Lower lobe of right lung (tissue), 2 donors: Measurements from ENCODE around the gene GFRA1. TPM values are rescaled to one million over a fixed set of nuclear protein-coding genes. Genes with fewer than 3 reads are reported as not detected.
"Not testable (repeated sequence)": the region's sequence is repeated elsewhere in the genome, so short reads cannot be mapped to it uniquely, and the experiment has no call there.

ENCODE experiments used
- ATAC-seq, 2 donors: fragments of 200-7000 bp; cut with Tn5 transposase; one replicate each; pipeline ENCODE4 v1.9.1; 2020 to 2022; ENCODE audit warnings: mild to moderate bottlenecking in 2 of 2, moderate library complexity in 2 of 2
- DNase-seq: peaks from one replicate; pipeline ENCODE4 v3.0.0-alpha.2; 2020
- H3K27ac ChIP-seq: fragments of 200-600 bp; one replicate; pipeline ENCODE4 v1.8.0; 2022
- H3K27me3 ChIP-seq: fragments of 200-600 bp; one replicate; pipeline ENCODE4 v1.8.0; 2022; ENCODE audit warnings: low read depth
- H3K36me3 ChIP-seq: fragments of 200-600 bp; one replicate; pipeline ENCODE4 v1.8.0; 2022; ENCODE audit warnings: mild to moderate bottlenecking
- H3K4me1 ChIP-seq: fragments of 200-600 bp; one replicate; pipeline ENCODE4 v1.8.0; 2022
- H3K4me3 ChIP-seq: fragments of 200-600 bp; one replicate; pipeline ENCODE4 v1.8.0; 2022; ENCODE audit warnings: mild to moderate bottlenecking
- H3K9me3 ChIP-seq: fragments of 200-600 bp; one replicate; pipeline ENCODE4 v1.8.0; 2022
- CTCF ChIP-seq: fragments of 200-600 bp; IDR thresholded peaks from one replicate; pipeline ENCODE4 v1.8.0; 2022; ENCODE audit warnings: antibody characterized with exemption, mild to moderate bottlenecking
- intact Hi-C: fragments of 100-400 bp; cut with DNase I; formaldehyde crosslinking; loops from one replicate; pipeline ENCODE4 v1.11.0; 2022
- total RNA-seq: library from RNA; stranded (reverse); fragmentation: NEBNext Ultra II Directional; extraction: Animal tissue kit (Norgen Biotek cat#: 25700); gene quantifications from one replicate; pipeline ENCODE4 v1.2.1, GENCODE V29; 2021
- donor health status: DM: no; HTN: yes; CAD: no; lungs with severe emphysema.

GFRA1 gene
- total RNA-seq, 1 donor from 2014 or later, result 9.8 TPM

- Histone ChIP-seq H3K36me3 (no peaks in the 10 kb centered on the region), H3K27me3 (no peaks in the 10 kb centered on the region), H3K9me3 (no peaks in the 10 kb centered on the region), H3K4me3 (no peak overlapping the region), H3K27ac (no peak overlapping the region), H3K4me1 (no peaks in the 10 kb centered on the region)
- no peak for ATAC-seq
- intact Hi-C loops, result no loop called here
- DNase-seq, result no peak
- TF ChIP-seq CTCF, result no peak
Measured at GRCh38 chr10:116055917-116056252, 217.1 kb downstream of the GFRA1 start.

GRCh38 chr10:116055252-116055916, 217.6 kb downstream of the GFRA1 start:
- no peak overlapping the region for H3K27ac ChIP-seq
- no peaks in the 10 kb centered on the region for H3K9me3 ChIP-seq
- ATAC-seq, result no peak
- TF ChIP-seq CTCF, result no peak
- H3K36me3 ChIP-seq, result no peaks in the 10 kb centered on the region
- H3K27me3 ChIP-seq, result no peaks in the 10 kb centered on the region
- intact Hi-C loops, result no loop called here
- no peak overlapping the region for H3K4me3 ChIP-seq
- no peaks in the 10 kb centered on the region for H3K4me1 ChIP-seq
- DNase-seq, result no peak

- ATAC-seq, result no peak
- H3K27me3 ChIP-seq, result no peaks in the 10 kb centered on the region
- H3K36me3 ChIP-seq, result no peaks in the 10 kb centered on the region
Measured at GRCh38 chr10:116053910-116054309, 219.1 kb downstream of the GFRA1 start.

GRCh38 chr10:116053009-116053730, 219.8 kb downstream of the GFRA1 start:
- H3K36me3 ChIP-seq, H3K4me1 ChIP-seq, H3K27me3 ChIP-seq, intact Hi-C loops, H3K4me3 ChIP-seq, DNase-seq, H3K27ac ChIP-seq, ATAC-seq, H3K9me3 ChIP-seq: not testable (repeated sequence)

More at GRCh38 chr10:116053910-116054309, 219.1 kb downstream of the GFRA1 start:
- intact Hi-C loops, result no loop called here
- no peak for TF ChIP-seq CTCF
- DNase-seq, result no peak
- no peak overlapping the region for H3K27ac ChIP-seq
- no peaks in the 10 kb centered on the region for H3K9me3 ChIP-seq
- no peak overlapping the region for H3K4me3 ChIP-seq
- H3K4me1 ChIP-seq, result no peaks in the 10 kb centered on the region

- H3K9me3 ChIP-seq, H3K4me3 ChIP-seq, intact Hi-C loops, H3K36me3 ChIP-seq, DNase-seq, H3K4me1 ChIP-seq, H3K27ac ChIP-seq, H3K27me3 ChIP-seq, ATAC-seq: not testable (repeated sequence)
Measured at GRCh38 chr10:116052522-116052921, 220.5 kb downstream of the GFRA1 start.

- H3K9me3 ChIP-seq, result no peaks in the 10 kb centered on the region
- DNase-seq (no peak), ATAC-seq (no peak)
- H3K4me1 ChIP-seq, result no peaks in the 10 kb centered on the region
- intact Hi-C loops, result no loop called here
- TF ChIP-seq CTCF, result no peak
- H3K4me3 ChIP-seq, result no peak overlapping the region
- H3K27me3 ChIP-seq, result no peaks in the 10 kb centered on the region
- H3K36me3 ChIP-seq, result no peaks in the 10 kb centered on the region
- no peak overlapping the region for H3K27ac ChIP-seq
Measured at GRCh38 chr10:116049974-116050304, 223.1 kb downstream of the GFRA1 start.
